GM21723 (cell line): Measurements from ENCODE around the gene GTPBP1.
A peak's percentile ranks its signal among the peaks of the same experiment; 100 is the strongest.

ENCODE experiments used
- ATAC-seq: cut with Tn5 transposase; IDR thresholded peaks from one replicate; pipeline ENCODE4 v1.9.1; 2021; ENCODE audit warnings: mild to moderate bottlenecking, moderate library complexity; ENCODE audit not compliant: unreplicated experiment

GTPBP1 gene

DNA sequence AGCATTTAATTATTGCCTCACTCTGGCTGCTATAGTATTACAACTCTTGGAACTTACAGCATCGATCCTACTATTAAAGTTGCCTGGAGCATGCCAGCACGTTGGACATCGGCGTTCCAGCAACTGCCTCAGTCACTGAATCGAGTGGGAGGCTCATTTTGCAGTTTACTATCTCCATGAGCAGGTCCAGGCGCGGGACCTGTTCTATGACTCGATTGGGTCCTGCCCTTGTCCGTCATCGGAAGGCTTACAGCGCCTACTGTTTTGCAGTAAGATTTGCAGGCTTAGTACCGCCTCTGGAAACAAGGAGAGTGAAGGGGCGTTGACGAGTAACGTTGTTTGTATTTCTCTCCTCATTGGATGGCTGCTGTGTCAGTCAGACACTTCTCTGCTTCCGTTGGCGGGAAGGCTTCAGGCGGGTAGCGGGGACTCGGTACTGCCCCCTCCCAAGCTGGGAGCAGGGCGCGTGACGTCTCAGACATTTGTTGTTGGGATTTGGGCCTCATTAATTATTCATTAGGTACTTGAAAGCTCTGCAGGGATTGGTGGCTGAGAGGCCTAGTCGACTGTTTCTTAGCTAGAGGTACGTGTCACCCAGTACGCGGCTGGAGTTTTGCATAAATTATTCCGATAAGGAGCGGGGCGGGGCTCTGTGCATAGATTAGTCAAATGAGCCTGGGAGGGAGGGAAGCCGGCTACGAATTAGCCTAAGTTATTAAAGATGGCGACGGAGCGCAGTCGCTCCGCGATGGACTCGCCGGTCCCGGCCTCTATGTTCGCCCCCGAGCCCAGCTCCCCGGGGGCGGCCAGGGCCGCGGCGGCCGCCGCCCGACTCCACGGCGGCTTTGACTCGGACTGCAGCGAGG is at the start of gene GTPBP1:
Gene GTPBP1, plus strand, starts transcription at position 710 of the 866 bp plus-strand sequence. Its CDS starts 12 bp downstream, at position 722.
- ATAC-seq, result peak; percentile 75

DNA sequence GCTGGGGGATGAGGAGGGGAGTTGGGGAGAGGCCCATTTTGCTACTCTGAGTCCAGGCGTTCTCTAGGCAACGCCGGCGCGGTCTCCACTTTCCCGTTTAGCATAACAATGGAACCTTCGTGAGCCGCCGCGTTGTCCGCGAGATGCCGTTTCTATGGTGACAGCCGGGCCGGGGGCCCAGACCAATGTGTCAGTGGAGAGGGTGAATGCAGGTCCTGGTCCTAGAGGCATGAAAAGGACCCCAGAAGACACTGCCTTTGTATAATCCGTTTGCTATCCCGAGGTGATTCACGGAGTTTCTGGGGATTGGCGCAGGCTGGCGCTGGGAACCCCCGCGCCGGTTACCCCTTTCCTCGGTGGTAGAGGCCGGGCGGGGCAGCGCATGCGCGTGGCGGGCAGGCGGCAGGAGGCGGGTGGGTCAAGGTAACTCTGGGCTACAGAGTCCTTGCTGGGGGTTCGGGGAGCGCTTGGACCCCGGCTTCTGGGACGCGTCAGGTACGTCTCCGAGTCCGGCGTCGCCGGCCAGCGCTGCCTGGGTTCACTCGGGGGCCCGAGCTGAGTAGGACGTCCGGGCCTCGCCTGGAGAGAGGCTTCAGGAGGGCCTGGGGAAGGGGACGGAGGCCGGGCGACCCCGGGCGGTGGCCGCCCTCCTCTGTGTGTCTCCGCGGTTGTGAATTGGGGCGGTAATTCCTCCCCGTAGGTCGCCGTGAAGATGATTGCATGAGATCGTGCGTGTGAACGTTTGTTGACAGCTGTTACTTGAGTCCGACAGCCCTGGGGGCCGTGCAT is 49.3 kb upstream of the GTPBP1 start, which contains the start of the genes CBY1 and FAM227A:
Gene CBY1, plus strand, starts transcription at position 383 of the 789 bp plus-strand sequence. CDS start 11,417 bp downstream, outside the sequence.
Gene FAM227A, minus strand, starts transcription at position 137 of the 789 bp plus-strand sequence. CDS start 6,224 bp downstream, outside the sequence.
- peak; percentile 71 for ATAC-seq

DNA sequence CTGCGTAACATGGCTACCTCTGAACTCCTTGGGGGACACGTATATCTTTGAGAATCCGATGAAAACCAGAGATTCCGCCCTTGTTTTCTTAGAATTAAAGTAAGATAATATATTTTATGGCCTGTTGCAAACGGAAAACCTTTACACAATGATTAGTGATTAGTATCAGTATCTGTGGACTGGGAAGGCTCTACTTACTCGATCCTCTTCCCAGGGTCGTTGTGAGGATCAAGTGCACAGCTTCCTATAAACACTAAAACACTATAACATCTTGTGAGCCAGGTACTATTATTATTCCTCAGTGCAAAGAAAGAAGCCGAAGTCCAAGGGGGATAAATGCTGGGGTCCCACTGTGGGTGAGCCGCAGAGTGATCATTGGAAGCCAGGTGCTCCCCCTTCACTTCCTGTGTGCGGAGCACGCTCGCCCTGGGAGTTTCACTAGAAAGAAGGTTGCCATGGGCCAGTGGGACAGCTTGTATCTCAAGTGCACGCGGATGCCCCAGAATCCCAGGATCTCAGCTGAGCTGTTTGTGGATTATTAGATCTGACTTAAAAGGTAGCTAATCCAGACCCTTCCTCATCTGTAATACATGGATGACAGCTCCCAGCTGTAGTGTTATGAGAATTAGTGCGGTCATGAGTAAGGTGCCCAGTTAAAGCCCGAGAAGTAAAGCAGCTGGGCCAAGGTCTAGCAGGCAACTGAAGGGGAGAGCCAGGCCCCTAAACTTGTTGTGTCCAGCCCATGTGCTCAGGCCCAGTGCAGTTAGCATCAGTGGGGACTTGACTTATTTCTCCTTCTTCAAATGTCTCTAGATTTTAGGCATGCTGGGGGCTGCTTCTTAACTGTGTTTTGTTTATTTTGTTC is 48.5 kb upstream of the GTPBP1 start:
- ATAC-seq, result peak; percentile 41

DNA sequence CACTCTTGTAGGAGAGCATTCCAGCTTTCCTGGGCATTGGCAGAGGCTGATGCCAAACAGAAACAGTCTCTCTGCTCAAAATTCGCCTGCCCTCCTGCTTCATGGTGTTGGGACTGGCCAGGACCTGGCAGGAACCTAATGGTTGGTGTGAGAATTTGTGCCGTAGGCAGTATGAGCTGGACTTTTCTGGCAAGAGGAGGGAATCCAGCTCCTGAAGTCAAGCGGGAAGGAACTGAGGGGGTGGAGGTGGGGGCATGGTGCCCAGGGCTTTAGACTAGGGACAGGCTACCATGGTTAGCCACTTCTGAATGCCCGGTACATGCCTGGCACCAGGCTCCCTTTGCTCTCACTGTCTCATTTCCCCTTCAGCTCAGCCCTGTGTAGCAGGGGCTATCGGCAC is 30.9 kb upstream of the GTPBP1 start:
- no peak for ATAC-seq

DNA sequence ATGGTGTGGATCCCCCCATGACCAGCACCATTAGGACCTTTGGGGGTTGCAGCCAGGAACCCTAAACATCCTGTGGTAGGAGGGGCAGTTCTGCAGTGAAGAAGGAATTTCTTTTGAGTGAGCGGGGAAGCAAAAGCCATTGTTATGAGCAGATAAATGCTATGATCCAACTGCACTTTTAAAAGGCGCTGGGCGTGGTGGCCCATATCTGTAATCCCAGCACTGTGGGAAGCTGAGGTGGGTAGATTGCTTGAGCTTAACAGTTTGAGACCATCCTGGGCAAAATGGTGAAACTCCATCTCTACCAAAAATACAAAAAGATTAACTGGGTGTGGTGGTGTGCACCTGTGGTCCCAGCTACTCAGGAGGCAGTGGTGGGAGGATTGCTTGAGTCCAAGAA is 29.9 kb upstream of the GTPBP1 start:
- ATAC-seq, result no peak

DNA sequence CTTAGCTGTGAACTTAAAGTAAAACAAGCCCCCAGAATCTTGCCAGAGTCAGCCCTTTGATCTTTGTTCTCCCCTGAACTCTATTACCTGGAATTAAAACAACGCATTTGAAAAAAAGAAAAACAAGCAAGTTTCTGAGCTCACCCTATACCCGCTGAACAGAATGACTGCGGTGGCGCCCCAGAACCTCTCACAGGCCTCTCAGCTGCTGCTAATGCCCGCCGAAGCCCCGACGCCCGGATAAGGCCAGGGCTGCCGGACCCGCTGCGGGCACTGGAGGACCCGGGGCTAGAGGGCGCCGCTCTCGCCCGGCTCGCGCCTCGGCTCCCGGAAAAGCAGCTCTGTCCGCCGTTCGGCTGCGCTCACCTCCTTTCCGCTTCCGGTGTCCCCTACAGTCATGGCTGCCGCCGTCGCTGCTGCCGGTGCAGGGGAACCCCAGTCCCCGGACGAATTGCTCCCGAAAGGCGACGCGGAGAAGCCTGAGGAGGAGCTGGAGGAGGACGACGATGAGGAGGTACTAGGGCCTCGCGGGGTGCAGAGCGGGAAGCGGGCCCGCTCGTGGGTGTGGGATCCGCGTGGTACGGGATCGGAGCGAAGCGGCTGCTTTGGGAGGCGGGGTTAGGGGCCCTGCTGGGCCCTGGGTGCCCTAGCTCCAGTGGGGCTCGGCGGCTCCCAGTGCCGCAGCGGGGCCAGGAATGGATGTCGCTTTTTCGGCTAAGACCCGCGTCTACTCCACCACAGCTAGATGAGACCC is 24.0 kb upstream of the GTPBP1 start, which contains the start of gene TOMM22:
Gene TOMM22, plus strand, starts transcription at position 376 of the 754 bp plus-strand sequence. Its CDS starts 22 bp downstream, at position 398.
- ATAC-seq, result peak; percentile 90

DNA sequence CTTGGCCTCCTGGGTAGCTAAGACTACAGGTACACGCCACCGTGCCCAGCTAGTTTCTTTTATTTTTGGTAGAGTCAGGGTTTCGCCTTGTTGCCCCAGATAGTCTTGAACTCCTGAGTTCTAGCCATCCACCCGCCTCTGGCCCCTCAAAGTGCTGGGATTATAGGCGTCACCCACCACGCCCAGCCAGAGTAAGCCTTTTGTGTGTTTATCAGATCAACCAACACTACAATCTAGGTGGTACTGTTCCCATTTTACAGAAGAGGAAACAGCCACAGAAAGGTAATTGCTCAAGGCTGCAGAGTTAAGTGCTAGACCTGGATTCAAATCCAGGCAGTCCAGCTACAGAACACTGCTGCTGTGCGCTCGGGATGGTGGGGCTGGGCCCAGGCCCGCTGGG is 20.8 kb upstream of the GTPBP1 start:
- ATAC-seq, result no peak

DNA sequence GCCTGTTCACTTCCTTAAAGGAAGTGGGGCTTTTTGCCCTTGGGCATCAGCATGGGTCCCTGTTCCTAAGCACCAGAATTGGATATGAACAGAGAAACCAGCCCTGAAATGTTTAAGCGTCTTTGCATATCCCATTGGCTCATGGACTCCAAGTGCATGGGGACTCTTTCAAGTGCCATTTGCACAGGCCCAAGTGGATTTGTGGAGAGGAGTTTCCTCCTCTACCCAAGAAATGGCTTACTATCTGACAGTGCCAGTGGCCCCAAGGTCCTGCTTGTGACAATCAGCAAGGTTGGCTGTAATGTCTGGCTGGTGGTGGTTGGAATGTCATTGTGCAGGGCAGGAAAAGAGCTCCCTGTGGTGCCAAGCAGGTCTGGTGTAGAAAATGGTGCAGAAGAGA is 20.0 kb upstream of the GTPBP1 start:
- no peak for ATAC-seq

DNA sequence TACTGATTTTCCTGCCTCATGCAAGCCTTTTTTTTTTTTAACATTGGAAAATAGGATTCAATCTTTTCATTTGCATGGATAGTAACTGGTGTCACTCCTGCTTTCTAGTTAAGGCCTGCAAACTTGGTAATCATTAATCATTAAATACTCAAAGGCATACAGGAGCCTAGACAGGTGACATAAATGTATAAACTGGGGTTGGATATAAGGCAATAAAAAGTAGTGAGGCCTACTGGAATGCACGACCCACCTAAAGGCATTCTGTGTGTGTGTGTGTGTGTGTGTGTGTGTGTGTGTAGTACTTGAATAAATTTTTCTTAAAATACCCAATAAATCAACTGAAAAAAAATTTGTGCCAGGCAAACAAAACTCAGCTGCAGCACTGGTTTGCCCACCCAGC is 16.1 kb upstream of the GTPBP1 start:
- ATAC-seq, result no peak

DNA sequence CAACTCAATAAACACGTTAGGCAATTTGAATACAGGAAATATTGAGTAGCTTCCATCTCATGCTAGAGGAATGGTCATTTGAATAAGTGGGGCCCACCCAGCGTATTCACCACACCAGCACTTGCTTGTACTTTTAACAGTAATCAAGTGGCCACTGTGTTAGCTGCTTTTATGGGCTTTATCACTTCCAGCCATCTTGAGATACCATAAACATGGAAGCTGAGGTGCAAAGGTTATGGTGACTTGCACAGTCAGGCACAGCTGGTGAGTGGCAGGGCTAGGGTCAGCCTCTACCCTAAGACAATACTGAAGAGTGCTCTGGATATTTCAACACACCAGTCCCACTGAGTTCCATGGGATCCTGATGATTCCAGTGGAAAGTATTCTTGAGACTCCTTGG is 11.7 kb upstream of the GTPBP1 start:
- ATAC-seq, result no peak

DNA sequence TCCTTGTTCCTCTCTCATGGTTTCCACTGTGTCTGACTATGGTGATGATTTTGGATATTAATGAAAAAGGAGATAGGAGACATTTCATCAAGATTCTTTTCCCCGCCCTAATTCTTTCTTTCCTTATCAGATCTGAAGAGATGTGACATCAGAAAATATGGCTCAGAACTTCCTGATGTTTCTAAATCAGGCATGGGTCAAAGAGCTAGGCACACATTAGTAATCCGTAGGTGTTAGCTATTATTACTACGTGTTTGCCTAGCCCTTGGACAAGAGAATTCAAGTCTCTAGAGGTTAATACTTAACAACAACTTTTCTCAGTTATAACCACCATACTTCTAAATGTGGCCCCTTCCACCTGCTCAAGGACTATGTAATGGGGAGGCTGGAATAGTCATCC is 10.8 kb upstream of the GTPBP1 start:
- ATAC-seq, result no peak

DNA sequence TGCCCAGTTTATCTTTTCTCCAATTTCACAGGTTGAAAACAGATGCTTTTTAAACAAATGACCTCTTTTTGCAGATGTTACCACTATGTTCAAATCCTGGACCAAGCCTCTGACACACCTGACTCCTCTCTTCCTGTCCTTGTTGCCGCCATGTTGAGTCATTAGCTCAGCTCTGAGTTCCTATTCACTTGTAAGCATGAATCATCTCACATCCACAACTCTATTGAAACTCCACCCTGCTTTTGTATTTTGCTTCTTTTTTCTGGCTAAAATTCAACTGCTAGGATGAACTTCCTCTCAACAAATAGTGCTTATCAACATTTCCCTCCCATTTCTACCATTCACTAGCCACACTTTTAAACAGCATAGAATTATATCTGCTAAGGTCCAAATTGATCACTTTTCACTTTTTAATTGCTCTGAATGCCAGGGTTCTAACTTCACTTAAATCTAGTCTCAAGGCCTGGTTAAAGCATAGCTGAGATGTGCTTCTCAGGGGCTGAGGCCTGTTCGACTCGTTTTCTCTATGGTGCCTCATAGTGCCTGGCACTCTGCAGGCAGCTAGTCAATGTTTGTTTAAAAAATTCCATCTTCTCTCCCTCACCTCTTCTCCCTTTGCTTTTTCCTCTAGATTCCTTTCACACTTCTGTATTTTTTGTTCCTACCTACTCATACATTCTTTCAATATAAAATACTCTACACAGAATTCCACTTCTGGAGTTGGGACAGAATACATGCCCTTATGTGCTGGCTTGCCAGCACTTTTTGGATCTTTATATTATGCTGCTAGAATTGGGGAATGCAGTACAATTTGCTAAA is 8.9 kb upstream of the GTPBP1 start:
- no peak for ATAC-seq

DNA sequence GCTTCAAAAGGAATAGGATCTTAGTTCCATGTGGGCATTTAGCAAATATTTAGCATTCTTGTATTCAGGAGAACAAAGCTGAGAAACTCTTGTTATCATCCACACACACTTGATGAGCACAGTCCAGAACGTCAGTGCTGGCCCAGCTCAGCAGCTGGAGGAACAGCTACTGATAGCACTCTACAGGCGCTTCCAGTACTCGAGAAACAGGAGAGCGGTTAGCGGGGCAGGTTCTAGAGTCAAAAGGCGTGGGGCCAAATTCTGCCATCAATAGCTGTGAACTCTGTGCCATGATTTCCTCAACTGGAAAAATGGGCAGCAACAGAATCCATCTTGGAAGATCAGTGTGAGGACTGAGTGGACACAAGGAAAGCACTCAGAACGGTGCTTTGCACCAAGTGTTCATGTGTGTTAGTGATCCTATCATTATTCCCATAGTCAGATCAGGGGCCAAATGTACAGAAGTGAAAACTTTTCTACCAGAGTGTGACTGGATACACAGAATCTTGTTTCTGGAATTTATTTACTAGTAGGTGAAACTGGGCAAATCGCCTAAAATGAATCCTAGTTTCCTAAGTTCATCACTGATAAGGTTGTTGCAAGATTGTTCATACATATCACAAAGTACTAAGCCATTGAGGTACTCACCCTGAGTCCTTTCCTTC is 8.2 kb upstream of the GTPBP1 start:
- no peak for ATAC-seq

DNA sequence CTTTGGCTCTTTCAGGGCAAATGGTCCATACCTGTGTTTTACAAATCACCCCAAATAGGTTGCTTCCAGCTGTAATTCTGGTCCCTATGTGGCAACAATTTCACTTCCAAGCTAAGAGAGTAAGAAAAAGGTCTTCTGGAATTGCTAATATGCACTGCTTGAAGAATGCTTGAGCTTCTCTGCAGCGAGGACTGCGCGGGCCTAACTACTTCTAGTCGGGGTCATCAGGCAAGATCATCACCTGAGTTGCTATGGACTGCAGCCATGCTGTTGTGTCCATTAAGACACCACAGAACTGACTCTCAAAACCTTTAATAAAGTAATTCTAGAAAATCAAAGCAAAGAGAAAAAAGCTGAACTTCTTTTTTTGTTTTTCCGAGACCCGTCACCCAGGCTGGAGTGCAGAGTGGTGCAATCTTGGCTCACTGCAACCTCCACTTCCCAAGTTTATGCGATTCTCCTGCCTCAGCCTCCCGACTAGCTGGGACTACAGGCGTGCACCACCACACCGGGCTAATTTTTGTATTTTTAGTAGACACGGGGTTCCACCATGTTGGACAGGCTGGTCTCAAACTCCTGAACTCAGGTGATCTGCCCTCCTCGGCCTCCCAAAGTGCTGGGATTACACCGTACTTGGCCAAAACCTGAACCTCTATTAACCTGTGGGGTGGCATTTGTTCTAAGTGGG is 7.2 kb upstream of the GTPBP1 start:
- no peak for ATAC-seq

DNA sequence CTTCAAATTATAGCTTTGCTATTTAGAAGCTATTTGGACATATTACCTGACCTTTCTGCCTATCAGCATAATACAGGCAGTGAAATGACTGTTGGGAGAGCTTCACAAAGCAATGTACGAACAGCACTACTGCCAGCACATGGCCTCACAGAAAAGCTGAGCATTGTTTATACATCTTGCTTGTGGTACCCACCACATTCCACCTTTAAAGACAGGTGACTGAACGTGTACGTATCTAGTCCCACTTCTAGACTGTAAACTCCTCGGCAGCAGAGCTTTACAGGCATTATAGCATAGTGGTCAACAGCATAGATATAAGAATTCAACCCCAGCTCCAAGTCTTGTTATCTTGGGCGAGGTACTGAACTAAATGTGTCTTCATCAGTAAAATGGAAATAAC is 6.6 kb upstream of the GTPBP1 start:
- ATAC-seq, result no peak

DNA sequence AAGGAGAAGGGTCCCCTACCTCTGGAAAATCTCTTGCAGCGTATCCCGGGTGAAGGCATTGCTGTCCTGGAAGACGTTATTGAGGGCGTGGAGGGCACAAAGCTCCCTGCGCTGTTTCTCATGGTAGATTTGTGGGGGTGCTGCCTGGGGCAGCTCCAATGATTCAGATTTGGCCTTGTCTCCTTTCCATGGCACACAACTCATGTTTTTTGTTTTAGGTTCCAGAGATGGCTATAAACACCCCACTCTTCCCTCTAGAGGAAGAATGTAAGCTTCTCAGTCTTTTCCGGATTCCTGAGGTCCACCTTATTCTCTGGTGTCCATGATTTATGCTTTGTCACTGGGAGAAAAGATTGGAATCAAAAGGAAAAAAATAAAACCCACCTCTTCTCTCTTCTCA is 6.0 kb upstream of the GTPBP1 start:
- no peak for ATAC-seq

DNA sequence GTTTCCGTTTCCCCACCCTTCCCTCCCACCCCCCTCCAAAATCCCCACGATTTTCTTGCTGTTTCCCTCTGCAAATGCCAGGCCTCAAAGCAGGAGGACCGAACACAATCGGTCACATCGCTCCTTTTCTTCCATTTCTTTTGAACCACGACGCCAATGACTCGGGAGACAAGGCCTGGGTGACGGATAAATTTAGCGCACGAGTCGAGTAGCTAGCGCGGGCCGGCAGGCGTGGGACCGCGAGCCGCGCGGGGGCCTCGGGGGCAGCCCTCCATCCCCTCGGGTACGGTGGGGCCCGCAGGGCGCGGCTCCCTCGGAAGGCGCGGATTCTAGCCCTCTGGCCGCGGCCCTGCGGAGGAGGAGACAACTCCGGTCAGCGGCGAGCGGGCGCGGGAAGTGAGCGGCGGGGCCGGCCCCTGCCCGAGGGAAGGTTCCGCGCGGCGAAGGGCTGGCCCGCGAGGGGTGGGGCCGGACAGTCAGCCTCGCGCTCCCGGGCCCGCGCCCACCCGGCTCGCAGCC is 5.4 kb upstream of the GTPBP1 start:
- ATAC-seq, result peak; percentile 20
